ENCODE results near the gene GAB1. TPM values are rescaled to one million over a fixed set of nuclear protein-coding genes. Genes with fewer than 3 reads are reported as not detected.

Gene GAB1
- total and polyA plus RNA-seq, 2 of the 13 experiments (the other 11 are each of a cell fraction or from before 2014, with no cell fraction given): 8.7 to 14.7 TPM

- TF ChIP-seq ZNF281 (CRISPR knock-in tag; IDR thresholded peaks at IDR 0.05; ENCODE audit: borderline replicate concordance): no peak; the same call in 1 of the 2 replicates
- TF ChIP-seq ZNF781 (CRISPR knock-in tag; IDR thresholded peaks at IDR 0.05; ENCODE audit: borderline replicate concordance, not compliant biosample characterization): peak; percentile 26
- no peak for TF ChIP-seq TBP (CRISPR knock-in tag; IDR thresholded peaks at IDR 0.05)
- TF ChIP-seq HOXA7 (CRISPR knock-in tag; IDR thresholded peaks at IDR 0.05): no peak
- no peak; the same call in 1 of the 2 replicates for TF ChIP-seq EED (CRISPR knock-in tag; IDR thresholded peaks at IDR 0.05)
- no peak; the same call in 1 of the 2 replicates for TF ChIP-seq PRDM10 (CRISPR knock-in tag; IDR thresholded peaks at IDR 0.05; ENCODE audit: low read depth)
- peak; percentile 26; the same call in 1 of the 2 replicates for TF ChIP-seq BORCS8-MEF2B (CRISPR knock-in tag; IDR thresholded peaks at IDR 0.05)
- no peak; the same call in none of the 2 replicates for TF ChIP-seq PATZ1 (CRISPR knock-in tag; IDR thresholded peaks at IDR 0.05)
- no peak for TF ChIP-seq CEBPB (IDR thresholded peaks at IDR 0.05; ENCODE audit: borderline replicate concordance, low read depth, low read length)
- peak; percentile 65; the same call in 1 of the 2 replicates for TF ChIP-seq MTA1 (CRISPR knock-in tag; IDR thresholded peaks at IDR 0.05; ENCODE audit: borderline replicate concordance)
- TF ChIP-seq CREB1 (IDR thresholded peaks at IDR 0.05): no peak
- TF ChIP-seq CREB1 (CRISPR knock-in tag; IDR thresholded peaks at IDR 0.05): no peak
- TF ChIP-seq ZBTB46 (CRISPR knock-in tag; IDR thresholded peaks at IDR 0.05; ENCODE audit: borderline replicate concordance): no peak
- TF ChIP-seq KDM2A (CRISPR knock-in tag; IDR thresholded peaks at IDR 0.05; ENCODE audit: borderline replicate concordance, low read depth): peak; percentile 58; the same call in 1 of the 2 replicates
- TF ChIP-seq JDP2 (CRISPR knock-in tag; IDR thresholded peaks at IDR 0.05; ENCODE audit: borderline replicate concordance): no peak; the same call in 1 of the 2 replicates
- 0 out of 2 replicates have a peak, but pooled peaks have one; percentile 32 for TF ChIP-seq ZNF230 (CRISPR knock-in tag; IDR thresholded peaks at IDR 0.05)
- no peak for TF ChIP-seq ATRX (CRISPR knock-in tag; IDR thresholded peaks at IDR 0.05; ENCODE audit: borderline replicate concordance)
These were observed 496 bp upstream of the GAB1 start (continued) for GRCh38 chr4:143335979-143336780.
